Liver (tissue), 9 donors: ENCODE results near the gene NCAM2. TPM values are rescaled to one million over a fixed set of nuclear protein-coding genes. Genes with fewer than 3 reads are reported as not detected.

Experiments used
- DNase-seq: peaks from one replicate; pipeline ENCODE4 v3.0.0-alpha.2; 2017; ENCODE audit warnings: low spot score
- H3K27ac ChIP-seq, 2 donors: one replicate each; pipeline ENCODE4 v1.7.0; 2013; ENCODE audit warnings: inconsistent platforms in 2 of 2, low read length in 2 of 2, control low read depth in 1 of 2, low read depth in 1 of 2, mild to moderate bottlenecking in 1 of 2
- H3K27me3 ChIP-seq, 4 donors: one replicate each; pipeline versions ENCODE4 v1.6.1 to v1.7.0; 2013; ENCODE audit warnings: low read length in 3 of 4, inconsistent platforms in 1 of 4, mild to moderate bottlenecking in 1 of 4, moderate library complexity in 1 of 4; ENCODE audit not compliant: control insufficient read depth in 4 of 4, insufficient read depth in 4 of 4
- H3K36me3 ChIP-seq, 4 donors: one replicate each; pipeline versions ENCODE4 v1.6.1 to v1.7.0; 2013; ENCODE audit warnings: low read length in 3 of 4, mild to moderate bottlenecking in 3 of 4, low read depth in 1 of 4, moderate library complexity in 1 of 4; ENCODE audit not compliant: control insufficient read depth in 4 of 4, insufficient read depth in 3 of 4
- H3K4me1 ChIP-seq, 4 donors: one replicate each; pipeline versions ENCODE4 v1.6.1 to v1.7.0; 2013; ENCODE audit warnings: low read length in 3 of 4, mild to moderate bottlenecking in 3 of 4, moderate library complexity in 1 of 4; ENCODE audit not compliant: control insufficient read depth in 4 of 4, insufficient read depth in 4 of 4
- H3K4me3 ChIP-seq, 3 donors: one replicate each; pipeline versions ENCODE4 v1.6.1 to v1.7.0; 2013; ENCODE audit warnings: low read length in 3 of 3, control low read depth in 1 of 3, low read depth in 1 of 3, mild to moderate bottlenecking in 1 of 3
- H3K9ac ChIP-seq, 2 donors: one replicate each; pipeline ENCODE4 v1.7.0; 2013; ENCODE audit warnings: low read length in 2 of 2, mild to moderate bottlenecking in 2 of 2, moderate library complexity in 2 of 2, control low read depth in 1 of 2, low read depth in 1 of 2
- H3K9me3 ChIP-seq, 4 donors: one replicate each; pipeline versions ENCODE4 v1.6.1 to v1.7.0; 2013; ENCODE audit warnings: low read length in 3 of 4; ENCODE audit not compliant: control insufficient read depth in 4 of 4
- CTCF ChIP-seq: fragments of 150-350 bp; IDR thresholded peaks from 2 replicates; pipeline ENCODE4 v1.5.1; 2017; ENCODE audit warnings: improper control_type of control experiment, low read depth, low read length; ENCODE audit not compliant: missing input control
- EGR1 ChIP-seq, 2 donors: IDR thresholded peaks; 2 replicates each; pipeline ENCODE4 v1.6.1; 2016 to 2018; ENCODE audit warnings: antibody characterized with exemption in 2 of 2, low read depth in 2 of 2
- FOXA1 ChIP-seq: IDR thresholded peaks from 2 replicates; pipeline ENCODE4 v1.6.1; 2016; ENCODE audit warnings: antibody characterized with exemption
- FOXA2 ChIP-seq: IDR thresholded peaks from 2 replicates; pipeline ENCODE4 v1.6.1; 2016; ENCODE audit warnings: antibody characterized with exemption
- GABPA ChIP-seq, 2 donors: IDR thresholded peaks in 1 of 2; conservative IDR thresholded peaks in 1 of 2; 2 replicates each; pipeline ENCODE4 v1.6.1; 2016; ENCODE audit warnings: antibody characterized with exemption in 2 of 2, mild to moderate bottlenecking in 1 of 2, moderate library complexity in 1 of 2
- HNF4A ChIP-seq, 2 donors: conservative IDR thresholded peaks; 2 replicates each; pipeline ENCODE4 v1.6.1; 2016; ENCODE audit warnings: antibody characterized with exemption in 2 of 2, mild to moderate bottlenecking in 2 of 2
- HNF4G ChIP-seq: IDR thresholded peaks from 2 replicates; pipeline ENCODE4 v1.6.1; 2016; ENCODE audit warnings: antibody characterized with exemption
- JUND ChIP-seq, 2 donors: IDR thresholded peaks; 2 replicates each; pipeline ENCODE4 v1.6.1; 2016; ENCODE audit warnings: antibody characterized with exemption in 2 of 2
- MAX ChIP-seq: IDR thresholded peaks from 2 replicates; pipeline ENCODE4 v1.6.1; 2016; ENCODE audit warnings: antibody characterized with exemption
- NR2F2 ChIP-seq: IDR thresholded peaks from 2 replicates; pipeline ENCODE4 v1.6.1; 2016; ENCODE audit warnings: antibody characterized with exemption
- RAD21 ChIP-seq, 2 donors: IDR thresholded peaks; 2 replicates each; pipeline ENCODE4 v1.6.1; 2016; ENCODE audit warnings: antibody characterized with exemption in 2 of 2, mild to moderate bottlenecking in 2 of 2
- REST ChIP-seq: IDR thresholded peaks from 2 replicates; pipeline ENCODE4 v1.6.1; 2016; ENCODE audit warnings: antibody characterized with exemption, mild to moderate bottlenecking
- RXRA ChIP-seq, 2 donors: IDR thresholded peaks; 2 replicates each; pipeline ENCODE4 v1.6.1; 2017 to 2018; ENCODE audit warnings: antibody characterized with exemption in 2 of 2, mild to moderate bottlenecking in 1 of 2
- SP1 ChIP-seq: IDR thresholded peaks from 2 replicates; pipeline ENCODE4 v1.6.1; 2018; ENCODE audit warnings: antibody characterized with exemption, mild to moderate bottlenecking
- TAF1 ChIP-seq: conservative IDR thresholded peaks from 2 replicates; pipeline ENCODE4 v1.6.1; 2016; ENCODE audit warnings: antibody characterized with exemption, mild to moderate bottlenecking
- YY1 ChIP-seq: IDR thresholded peaks from 2 replicates; pipeline ENCODE4 v1.6.1; 2016; ENCODE audit warnings: antibody characterized with exemption, mild to moderate bottlenecking
- polyA plus RNA-seq, 2 donors: library from polyadenylated mRNA; stranded (reverse) in 1 of 2; unstranded in 1 of 2; fragments of 200-250 nt in 1 of 2; fragments of >200 nt in 1 of 2; fragmentation: Nextera tagmentation in 1 of 2; extraction: Ambion mirVana in 1 of 2; gene quantifications; one replicate each; pipeline versions ENCODE4 v1.2.1 to v1.2.3, GENCODE V29; 2013 to 2015
- total RNA-seq, 2 donors: library from RNA; depleted of rRNA; stranded (reverse); fragments of >200 nt; gene quantifications; one replicate each; pipeline ENCODE4 v1.2.3, GENCODE V29; 2014
- TF ChIP-seq, protein P1 (sequence below): IDR thresholded peaks from 2 replicates; pipeline ENCODE4 v1.6.1; 2016; ENCODE audit warnings: antibody characterized with exemption
- TF ChIP-seq, protein P2 (sequence below): IDR thresholded peaks from 2 replicates; pipeline ENCODE4 v1.6.1; 2016; ENCODE audit warnings: antibody characterized with exemption
- donor health status: healthy.
- donor health status: healthy.
- donor health status: healthy.
- donor health status: healthy.
- donor health status: healthy.

The NCAM2 gene
- total and polyA plus RNA-seq, 4 donors, result 0.06 to 0.51 (median 0.24) TPM

DNA sequence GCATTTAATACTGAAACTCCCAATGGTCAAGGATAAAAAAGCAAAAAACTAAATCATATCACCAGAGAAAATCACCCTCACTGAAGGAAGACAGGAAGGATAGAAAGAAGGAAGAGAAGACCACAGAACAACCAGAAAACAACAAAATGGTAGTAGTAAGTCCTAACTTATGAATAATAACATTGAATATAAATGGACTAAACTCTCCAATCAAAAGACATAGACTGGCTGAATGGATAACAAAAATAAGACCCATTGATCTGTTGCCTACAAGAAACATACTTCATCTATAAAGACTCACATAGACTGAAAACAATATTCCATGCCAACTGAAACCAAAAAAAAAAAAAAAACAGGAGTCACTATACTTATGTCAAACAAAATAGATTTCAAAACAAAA, 347.7 kb downstream of the NCAM2 start:
- Histone ChIP-seq H3K36me3 (peaks cover 0 to 7% (median 0%) of the 10 kb centered on the region in 4 donors), H3K27me3 (no peaks in the 10 kb centered on the region), H3K9me3 (peaks cover 0 to 5% (median 1%) of the 10 kb centered on the region in 4 donors), H3K4me1 (no peaks in the 10 kb centered on the region), H3K4me3 (no peak overlapping the region), H3K9ac (no peak overlapping the region), H3K27ac (no peak overlapping the region)
- no peak for DNase-seq
- TF ChIP-seq YY1, result no peak
- TF ChIP-seq TAF1, result no peak
- TF ChIP-seq HNF4A (conservative IDR thresholded peaks at IDR 0.05), result no peak
- no peak for TF ChIP-seq SP1
- no peak for TF ChIP-seq EGR1 (IDR thresholded peaks at IDR 0.05; ENCODE audit: low read depth in 2 of 2)
- no peak for TF ChIP-seq RAD21 (IDR thresholded peaks at IDR 0.05)
- TF ChIP-seq GABPA (IDR thresholded peaks at IDR 0.05 in 1 of 2, conservative IDR thresholded peaks at IDR 0.05 in 1 of 2), result no peak
- TF ChIP-seq HNF4G, result no peak
- no peak for TF ChIP-seq RXRA (IDR thresholded peaks at IDR 0.05)
- no peak for TF ChIP-seq CTCF
- no peak for TF ChIP-seq FOXA2
- no peak for TF ChIP-seq JUND (IDR thresholded peaks at IDR 0.05)
- no peak for TF ChIP-seq MAX
- TF ChIP-seq, protein P1, sequence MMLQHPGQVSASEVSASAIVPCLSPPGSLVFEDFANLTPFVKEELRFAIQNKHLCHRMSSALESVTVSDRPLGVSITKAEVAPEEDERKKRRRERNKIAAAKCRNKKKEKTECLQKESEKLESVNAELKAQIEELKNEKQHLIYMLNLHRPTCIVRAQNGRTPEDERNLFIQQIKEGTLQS, result no peak
- TF ChIP-seq, protein P2, sequence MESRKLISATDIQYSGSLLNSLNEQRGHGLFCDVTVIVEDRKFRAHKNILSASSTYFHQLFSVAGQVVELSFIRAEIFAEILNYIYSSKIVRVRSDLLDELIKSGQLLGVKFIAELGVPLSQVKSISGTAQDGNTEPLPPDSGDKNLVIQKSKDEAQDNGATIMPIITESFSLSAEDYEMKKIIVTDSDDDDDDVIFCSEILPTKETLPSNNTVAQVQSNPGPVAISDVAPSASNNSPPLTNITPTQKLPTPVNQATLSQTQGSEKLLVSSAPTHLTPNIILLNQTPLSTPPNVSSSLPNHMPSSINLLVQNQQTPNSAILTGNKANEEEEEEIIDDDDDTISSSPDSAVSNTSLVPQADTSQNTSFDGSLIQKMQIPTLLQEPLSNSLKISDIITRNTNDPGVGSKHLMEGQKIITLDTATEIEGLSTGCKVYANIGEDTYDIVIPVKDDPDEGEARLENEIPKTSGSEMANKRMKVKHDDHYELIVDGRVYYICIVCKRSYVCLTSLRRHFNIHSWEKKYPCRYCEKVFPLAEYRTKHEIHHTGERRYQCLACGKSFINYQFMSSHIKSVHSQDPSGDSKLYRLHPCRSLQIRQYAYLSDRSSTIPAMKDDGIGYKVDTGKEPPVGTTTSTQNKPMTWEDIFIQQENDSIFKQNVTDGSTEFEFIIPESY, result no peak
- no peak for TF ChIP-seq FOXA1
- no peak for TF ChIP-seq NR2F2
- no peak for TF ChIP-seq REST
